Measurements from ENCODE around the gene THOC6.

DNA sequence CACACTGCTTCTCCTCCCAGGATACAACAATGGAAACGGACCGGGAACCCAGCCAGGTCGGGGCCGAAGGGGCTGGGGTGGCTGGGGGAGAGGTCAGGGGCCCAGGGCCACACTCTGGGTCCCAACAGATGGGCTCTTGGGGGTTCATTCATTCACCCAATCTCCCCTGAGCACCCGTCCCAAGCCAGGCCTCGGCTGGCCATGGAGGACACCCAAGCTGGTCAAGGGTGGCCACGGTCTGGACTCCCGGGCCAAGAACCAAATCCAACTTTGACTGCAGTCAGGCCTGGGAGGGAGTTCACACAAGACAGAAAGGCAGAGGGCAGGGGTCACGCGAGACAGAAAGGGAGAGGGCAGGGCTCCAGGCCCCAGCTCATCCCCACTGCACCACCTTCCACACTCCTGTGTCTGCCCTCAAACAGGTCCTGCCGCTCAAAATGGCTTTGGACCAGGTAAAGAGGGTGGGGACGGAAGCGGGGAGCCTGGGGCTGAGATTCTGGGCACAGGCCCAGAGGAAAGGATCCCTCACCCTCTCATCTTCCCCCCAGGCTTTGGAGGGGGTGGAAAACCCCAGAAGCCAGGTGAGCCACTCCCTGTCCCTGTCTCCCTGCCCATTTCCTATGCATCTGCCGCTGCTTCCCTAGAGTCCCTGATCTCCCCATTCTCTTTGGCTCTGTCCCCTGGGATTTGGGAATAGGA is 31.3 kb upstream of the THOC6 start:
- TF ChIP-seq, protein P1, sequence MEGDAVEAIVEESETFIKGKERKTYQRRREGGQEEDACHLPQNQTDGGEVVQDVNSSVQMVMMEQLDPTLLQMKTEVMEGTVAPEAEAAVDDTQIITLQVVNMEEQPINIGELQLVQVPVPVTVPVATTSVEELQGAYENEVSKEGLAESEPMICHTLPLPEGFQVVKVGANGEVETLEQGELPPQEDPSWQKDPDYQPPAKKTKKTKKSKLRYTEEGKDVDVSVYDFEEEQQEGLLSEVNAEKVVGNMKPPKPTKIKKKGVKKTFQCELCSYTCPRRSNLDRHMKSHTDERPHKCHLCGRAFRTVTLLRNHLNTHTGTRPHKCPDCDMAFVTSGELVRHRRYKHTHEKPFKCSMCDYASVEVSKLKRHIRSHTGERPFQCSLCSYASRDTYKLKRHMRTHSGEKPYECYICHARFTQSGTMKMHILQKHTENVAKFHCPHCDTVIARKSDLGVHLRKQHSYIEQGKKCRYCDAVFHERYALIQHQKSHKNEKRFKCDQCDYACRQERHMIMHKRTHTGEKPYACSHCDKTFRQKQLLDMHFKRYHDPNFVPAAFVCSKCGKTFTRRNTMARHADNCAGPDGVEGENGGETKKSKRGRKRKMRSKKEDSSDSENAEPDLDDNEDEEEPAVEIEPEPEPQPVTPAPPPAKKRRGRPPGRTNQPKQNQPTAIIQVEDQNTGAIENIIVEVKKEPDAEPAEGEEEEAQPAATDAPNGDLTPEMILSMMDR (IDR thresholded peaks at IDR 0.05; ENCODE audit: poor library complexity): no peak
- TF ChIP-seq EZH2 (IDR thresholded peaks at IDR 0.05; ENCODE audit: borderline replicate concordance) (no peak), EZH2phosphoT487 (IDR thresholded peaks at IDR 0.05; ENCODE audit: low read depth, severe bottlenecking, unreplicated experiment) (no peak)

All from hepatocyte (in vitro differentiated cells).